Heart right ventricle (tissue), 16 donors: ENCODE results near the gene SEMA4F. TPM values are rescaled to one million over a fixed set of nuclear protein-coding genes. Genes with fewer than 3 reads are reported as not detected.

Source experiments
- ATAC-seq, 8 donors: fragments of 200-7000 bp; cut with Tn5 transposase; one replicate each; pipeline ENCODE4 v1.9.1; 2020; ENCODE audit warnings: mild to moderate bottlenecking in 8 of 8, moderate library complexity in 8 of 8, moderate number of reproducible peaks in 1 of 8
- DNase-seq, 2 donors: peaks; one replicate each; pipeline ENCODE4 v3.0.0-alpha.2; 2020
- H3K27ac ChIP-seq, 10 donors: fragments of 200-600 bp; sonication (generic) in 2 of 10; one replicate each; pipeline versions ENCODE4 v1.5.0 to v1.8.0; 2020 to 2022; ENCODE audit warnings: mild to moderate bottlenecking in 3 of 10
- H3K27me3 ChIP-seq, 7 donors: fragments of 200-600 bp; one replicate each; pipeline ENCODE4 v1.8.0; 2021 to 2022; ENCODE audit warnings: mild to moderate bottlenecking in 2 of 7
- H3K36me3 ChIP-seq, 9 donors: fragments of 200-600 bp; sonication (generic) in 1 of 9; one replicate each; pipeline versions ENCODE4 v1.5.0 to v1.8.0; 2020 to 2022; ENCODE audit warnings: mild to moderate bottlenecking in 2 of 9
- H3K4me1 ChIP-seq, 9 donors: fragments of 200-600 bp; sonication (generic) in 1 of 9; one replicate each; pipeline versions ENCODE4 v1.5.0 to v1.8.0; 2020 to 2022; ENCODE audit warnings: mild to moderate bottlenecking in 4 of 9
- H3K4me3 ChIP-seq, 10 donors: fragments of 200-600 bp; sonication (generic) in 2 of 10; one replicate each; pipeline versions ENCODE4 v1.5.0 to v1.8.0; 2020 to 2022; ENCODE audit warnings: mild to moderate bottlenecking in 7 of 10, moderate library complexity in 2 of 10
- H3K9me3 ChIP-seq, 11 donors: fragments of 200-600 bp in 10 of 11; sonication (generic) in 2 of 11; one replicate each; pipeline versions ENCODE4 v1.5.0 to v1.8.0; 2013 to 2022; ENCODE audit warnings: mild to moderate bottlenecking in 2 of 11, control low read depth in 1 of 11, moderate library complexity in 1 of 11
- CTCF ChIP-seq, 9 donors: fragments of 200-600 bp; sonication (generic) in 2 of 9; IDR thresholded peaks; one replicate each; pipeline versions ENCODE4 v1.5.0 to v1.8.0; 2021 to 2022; ENCODE audit warnings: antibody characterized with exemption in 9 of 9, mild to moderate bottlenecking in 5 of 9, moderate library complexity in 1 of 9
- WGBS, 2 donors: extraction: QIAGEN DNeasy Blood & Tissue Kit; methylation state at CpG; one replicate each; pipeline ENCODE4 v1.1.7; 2013; ENCODE audit warnings: inconsistent platforms in 1 of 2; 5-methylcytosine and 5-hydroxymethylcytosine counted together
- intact Hi-C, 10 donors: fragments of 100-400 bp; cut with DNase I; formaldehyde crosslinking; loops; one replicate each; pipeline versions ENCODE4 v1.11.1 to v1.14.2; 2022
- polyA plus RNA-seq, 2 donors: library from polyadenylated mRNA; stranded (reverse); fragments of 200-250 nt; gene quantifications; one replicate each; pipeline ENCODE4 v1.2.3, GENCODE V29; 2013
- total RNA-seq, 10 donors: library from RNA; stranded (reverse); fragmentation: NEBNext Ultra II Directional in 3 of 10; extraction: Animal tissue kit (Norgen Biotek cat#: 25700) in 3 of 10; gene quantifications; one replicate each; pipeline versions ENCODE4 v1.2.1 to v1.2.4, GENCODE V29; 2021 to 2023
- donor health status: Arrhythmogenic right ventricular cardiomyopathy.
- donor health status: ischemic (EF 13 %, LVEDD 7.1; RV severe dilation, severe dysfunction).
- donor health status: healthy with polysubstance abuse.
- donor health status: DM: no; HTN: yes; CAD: no.
- donor health status: DM: no; HTN: no; CAD: no.
- donor health status: ischemic (EF 25% LVEDD 6.9; RV normal size, moderate dysfunction).
- donor health status: ischemic (EF 25% LVEDD 5.7; RV mildly dilated, moderate dysfunction).
- donor health status: healthy.
- donor health status: DM: yes; HTN: yes; CAD: no.
- donor health status: Ischemic cardiomyopathy.
- donor health status: ischemic (EF 35%, LVEDD 5.7; RV mildly dilated, moderate dysfunction).
- donor health status: nonischemic (EF 11% LVEDD 7.7; RV severe dilation, severe dysfunction).
- donor health status: DM: yes; HTN: yes; CAD: no.
- donor health status: PGD.
- donor health status: ischemic (EF 29% LVEDD 5.4; RV normal size, mild dysfunction).
- donor health status: nonischemic (EF 23%, LVEDD 6.1; RV moderate dilation, normal function).

SEMA4F gene
- total and polyA plus RNA-seq, 12 donors, result 1.1 to 5.1 (median 2.5) TPM

GRCh38 chr2:74693213-74693612 is 39.2 kb downstream of the SEMA4F start:
- no peaks in the 10 kb centered on the region for H3K36me3 ChIP-seq
- intact Hi-C loops, result loop anchor here in 7 of 10 donors (5.0 to 10.0 kb wide), 2 partner anchors 184 to 712 kb away; no protein-coding TSS in a partner anchor
- no peak overlapping the region for H3K4me3 ChIP-seq
- peaks cover 0 to 3% (median 0%) of the 10 kb centered on the region in 9 donors for H3K4me1 ChIP-seq
- H3K9me3 ChIP-seq, result no peaks in the 10 kb centered on the region
- TF ChIP-seq CTCF (IDR thresholded peaks at IDR 0.05), result no peak
- no peak overlapping the region for H3K27ac ChIP-seq
- H3K27me3 ChIP-seq, result peaks cover 0 to 14% (median 0%) of the 10 kb centered on the region in 7 donors
- DNase-seq, result no peak
- ATAC-seq, result no peak

GRCh38 chr2:74693668-74694067 is 39.6 kb downstream of the SEMA4F start:
- DNase-seq (no peak), ATAC-seq (no peak)
- TF ChIP-seq CTCF (IDR thresholded peaks at IDR 0.05), result no peak
- H3K9me3 ChIP-seq, result no peaks in the 10 kb centered on the region
- WGBS, 2 donors, result 80 to 84% methylated on average over 1 of the region's 1 CpG
- H3K4me3 ChIP-seq, result no peak overlapping the region
- H3K27ac ChIP-seq, result no peak overlapping the region
- peaks cover 0 to 14% (median 0%) of the 10 kb centered on the region in 7 donors for H3K27me3 ChIP-seq
- no peaks in the 10 kb centered on the region for H3K36me3 ChIP-seq
- H3K4me1 ChIP-seq, result peaks cover 0 to 3% (median 0%) of the 10 kb centered on the region in 9 donors
- intact Hi-C loops, result loop anchor here in 7 of 10 donors (5.0 to 10.0 kb wide), 2 partner anchors 184 to 711 kb away; no protein-coding TSS in a partner anchor

GRCh38 chr2:74694281-74694680 is 40.2 kb downstream of the SEMA4F start:
- intact Hi-C loops, result loop anchor here in 7 of 10 donors (5.0 to 10.0 kb wide), 2 partner anchors 183 to 711 kb away; no protein-coding TSS in a partner anchor
- TF ChIP-seq CTCF (IDR thresholded peaks at IDR 0.05), result no peak
- Histone ChIP-seq H3K36me3 (no peaks in the 10 kb centered on the region), H3K4me1 (peaks cover 0 to 3% (median 0%) of the 10 kb centered on the region in 9 donors), H3K27ac (no peak overlapping the region), H3K9me3 (no peaks in the 10 kb centered on the region), H3K27me3 (peaks cover 0 to 9% (median 0%) of the 10 kb centered on the region in 7 donors), H3K4me3 (no peak overlapping the region)
- ATAC-seq (no peak), DNase-seq (no peak)
- 61 to 67% methylated on average over 3 of the region's 3 CpGs for WGBS, 2 donors

- Histone ChIP-seq H3K36me3 (no peaks in the 10 kb centered on the region), H3K9me3 (no peaks in the 10 kb centered on the region), H3K27ac (no peak overlapping the region), H3K4me3 (no peak overlapping the region), H3K27me3 (no peaks in the 10 kb centered on the region), H3K4me1 (no peaks in the 10 kb centered on the region)
- no peak for DNase-seq
- TF ChIP-seq CTCF (IDR thresholded peaks at IDR 0.05), result no peak
- WGBS, 2 donors, result 52 to 67% methylated on average over 4 of the region's 4 CpGs
- intact Hi-C loops, result loop anchor here in 1 of 10 donors (10.0 kb wide), 1 partner anchor 709 kb away; no protein-coding TSS in a partner anchor
- ATAC-seq, result no peak
Measured at GRCh38 chr2:74695663-74696062, 41.6 kb downstream of the SEMA4F start.
